Measurements from ENCODE around the gene NR2C1.
"Not testable (repeated sequence)": the region's sequence is repeated elsewhere in the genome, so short reads cannot be mapped to it uniquely, and the experiment has no call there.

Gene NR2C1

DNA sequence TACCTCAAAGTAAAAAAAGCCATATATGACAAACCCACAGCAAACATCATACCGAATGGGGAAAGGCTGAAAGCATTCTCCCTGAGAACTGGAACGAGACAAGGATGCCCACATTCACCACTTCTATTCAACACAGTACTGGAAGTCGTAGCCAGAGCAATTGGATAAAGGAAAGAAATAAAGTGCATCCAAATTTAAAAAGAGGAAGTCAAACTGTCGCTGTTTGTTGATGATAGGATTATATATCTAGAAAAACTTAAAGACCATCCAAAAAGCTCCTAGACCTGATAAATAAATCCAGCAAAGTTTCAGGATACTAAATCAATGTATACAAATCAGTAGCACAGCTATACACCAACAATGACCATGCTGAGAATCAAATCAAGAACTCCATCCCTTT lies 75.1 kb downstream of the NR2C1 start:
- Histone ChIP-seq H3K9ac (ENCODE audit: low read length) (no peak overlapping the region), H3K9me3 (ENCODE audit: control insufficient read depth, low read length) (no peaks in the 10 kb centered on the region), H3K36me3 (ENCODE audit: control insufficient read depth, insufficient read depth, low read length, severe bottlenecking) (peaks cover 15% of the 10 kb centered on the region), H3K4me1 (ENCODE audit: control insufficient read depth, insufficient read depth, low read length) (peaks cover 6% of the 10 kb centered on the region), H3K4me3 (ENCODE audit: low read length) (no peak overlapping the region), H3K27me3 (replicated peaks; ENCODE audit: control insufficient read depth, insufficient read depth, low read length) (no peaks in the 10 kb centered on the region)
- DNase-seq (ENCODE audit: low read depth), result no peak

DNA sequence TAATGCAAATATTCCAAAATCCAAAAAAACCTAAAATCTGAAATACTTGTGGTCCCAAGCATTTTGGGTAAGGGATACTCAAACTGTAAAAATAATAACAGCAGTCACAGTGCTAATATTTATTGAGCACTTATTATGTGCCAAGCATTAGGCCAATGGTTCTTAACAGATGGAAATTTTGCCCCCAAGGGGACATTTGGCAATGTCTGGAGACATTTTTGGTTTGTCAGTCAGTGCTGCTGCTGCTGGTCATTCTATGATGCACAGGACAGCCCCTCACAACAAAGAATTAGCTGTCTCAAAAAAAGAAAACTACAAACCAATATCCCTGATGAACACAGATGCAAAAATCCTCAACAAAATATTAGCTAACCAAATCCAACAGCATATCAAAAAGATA lies 75.7 kb downstream of the NR2C1 start:
- Histone ChIP-seq H3K4me3 (ENCODE audit: low read length) (no peak overlapping the region), H3K4me1 (ENCODE audit: control insufficient read depth, insufficient read depth, low read length) (peaks cover 4% of the 10 kb centered on the region), H3K9ac (ENCODE audit: low read length) (no peak overlapping the region), H3K9me3 (ENCODE audit: control insufficient read depth, low read length) (no peaks in the 10 kb centered on the region), H3K36me3 (ENCODE audit: control insufficient read depth, insufficient read depth, low read length, severe bottlenecking) (peaks cover 18% of the 10 kb centered on the region), H3K27me3 (replicated peaks; ENCODE audit: control insufficient read depth, insufficient read depth, low read length) (no peaks in the 10 kb centered on the region)
- no peak for DNase-seq (ENCODE audit: low read depth)

DNA sequence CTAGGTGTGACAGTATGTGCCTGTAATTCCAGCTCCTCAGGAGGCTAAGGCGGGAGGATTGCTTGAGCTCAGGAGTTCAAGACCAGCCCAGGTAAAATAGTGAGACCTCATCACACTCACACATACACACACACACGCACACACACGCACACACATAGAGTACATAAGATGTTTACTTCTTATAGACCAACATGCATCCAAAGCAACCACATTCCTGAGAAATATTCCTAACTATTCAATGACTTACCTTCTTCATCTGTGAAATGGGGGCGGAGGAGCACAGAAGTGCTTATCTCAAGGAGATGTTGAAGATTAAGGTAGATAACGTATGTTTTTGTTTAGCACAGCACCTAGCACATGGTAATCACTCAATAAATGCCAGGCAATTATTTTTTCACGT lies 76.4 kb downstream of the NR2C1 start:
- H3K9ac ChIP-seq (ENCODE audit: low read length), result no peak overlapping the region

DNA sequence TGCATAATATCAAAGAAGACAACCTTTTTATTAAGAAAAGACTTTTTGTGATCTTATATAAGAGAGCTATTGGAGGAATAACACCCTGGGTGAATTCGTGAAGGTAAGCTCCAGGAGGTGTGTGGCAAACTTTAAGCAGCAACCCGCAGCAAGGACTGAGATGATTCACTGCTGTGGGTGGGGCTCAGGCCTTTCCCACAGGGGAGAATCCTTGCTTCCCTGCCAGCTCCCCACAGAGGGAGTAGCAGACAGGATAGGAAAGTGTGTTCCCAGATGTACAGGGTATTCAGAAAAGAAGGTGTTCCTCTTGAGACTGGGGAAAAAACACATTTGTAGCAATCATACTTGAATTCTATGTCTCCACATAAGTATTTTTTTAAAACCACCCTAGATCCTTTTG lies 79.1 kb downstream of the NR2C1 start:
- Histone ChIP-seq H3K9ac (ENCODE audit: low read length) (no peak overlapping the region), H3K27me3 (replicated peaks; ENCODE audit: control insufficient read depth, insufficient read depth, low read length) (no peaks in the 10 kb centered on the region), H3K9me3 (ENCODE audit: control insufficient read depth, low read length) (no peaks in the 10 kb centered on the region), H3K36me3 (ENCODE audit: control insufficient read depth, insufficient read depth, low read length, severe bottlenecking) (peaks cover 11% of the 10 kb centered on the region), H3K4me1 (ENCODE audit: control insufficient read depth, insufficient read depth, low read length) (no peaks in the 10 kb centered on the region), H3K4me3 (ENCODE audit: low read length) (no peak overlapping the region)
- DNase-seq (ENCODE audit: low read depth), result peak; percentile 50

More for the DNA sequence above, 76.4 kb downstream of the NR2C1 start:
- Histone ChIP-seq H3K36me3 (ENCODE audit: control insufficient read depth, insufficient read depth, low read length, severe bottlenecking) (peaks cover 23% of the 10 kb centered on the region), H3K27me3 (replicated peaks; ENCODE audit: control insufficient read depth, insufficient read depth, low read length) (no peaks in the 10 kb centered on the region), H3K4me3 (ENCODE audit: low read length) (no peak overlapping the region), H3K4me1 (ENCODE audit: control insufficient read depth, insufficient read depth, low read length) (no peaks in the 10 kb centered on the region), H3K9me3 (ENCODE audit: control insufficient read depth, low read length) (no peaks in the 10 kb centered on the region)
- no peak for DNase-seq (ENCODE audit: low read depth)

DNA sequence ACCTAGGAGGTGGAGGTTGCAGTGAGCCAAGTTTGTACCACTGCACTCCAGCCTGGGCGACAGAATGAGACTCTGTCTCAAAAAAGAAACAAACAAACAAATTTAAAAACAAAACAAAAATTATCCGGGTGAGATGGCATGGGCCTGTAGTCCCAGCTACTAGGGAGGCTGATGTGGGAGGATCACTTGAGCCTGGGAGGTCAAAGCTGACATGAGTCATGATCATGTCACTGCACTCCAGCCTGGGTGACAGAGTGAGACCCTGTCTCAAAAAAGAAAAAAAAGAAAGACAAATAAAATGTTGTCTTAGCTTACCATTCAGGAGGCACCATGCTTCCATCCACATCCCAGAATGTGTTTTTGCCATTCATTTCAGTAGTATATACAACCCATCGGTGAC lies 79.6 kb downstream of the NR2C1 start:
- H3K36me3 ChIP-seq (ENCODE audit: control insufficient read depth, insufficient read depth, low read length, severe bottlenecking), result peaks cover 11% of the 10 kb centered on the region
- H3K9ac ChIP-seq (ENCODE audit: low read length); H3K4me1 ChIP-seq (ENCODE audit: control insufficient read depth, insufficient read depth, low read length); H3K4me3 ChIP-seq (ENCODE audit: low read length); H3K27me3 ChIP-seq (replicated peaks; ENCODE audit: control insufficient read depth, insufficient read depth, low read length); DNase-seq (ENCODE audit: low read depth); H3K9me3 ChIP-seq (ENCODE audit: control insufficient read depth, low read length): not testable (repeated sequence)

DNA sequence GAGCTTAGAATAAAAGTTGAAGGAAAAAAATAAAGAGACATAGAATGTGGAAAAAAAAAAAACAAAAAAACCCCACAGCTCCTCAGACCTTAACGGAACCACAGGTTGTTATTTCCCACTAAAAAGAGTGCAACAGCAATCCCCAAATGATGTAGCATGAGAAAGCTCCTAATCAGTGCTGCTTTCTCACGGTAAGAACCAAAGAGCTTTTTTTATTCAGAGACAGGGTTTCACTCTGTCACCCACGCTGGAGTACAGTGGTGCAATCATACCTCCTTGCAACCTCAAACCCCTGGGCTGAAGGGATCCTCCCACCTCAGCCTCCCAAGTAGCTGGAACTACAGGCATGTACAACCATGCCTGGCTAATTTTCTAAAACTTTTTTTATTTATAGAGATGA lies 83.2 kb downstream of the NR2C1 start:
- H3K36me3 ChIP-seq (ENCODE audit: control insufficient read depth, insufficient read depth, low read length, severe bottlenecking), result peaks cover 14% of the 10 kb centered on the region
- H3K9ac ChIP-seq (ENCODE audit: low read length), result no peak overlapping the region
- H3K4me3 ChIP-seq (ENCODE audit: low read length), result no peak overlapping the region
- no peak for DNase-seq (ENCODE audit: low read depth)
- no peaks in the 10 kb centered on the region for H3K9me3 ChIP-seq (ENCODE audit: control insufficient read depth, low read length)
- no peaks in the 10 kb centered on the region for H3K4me1 ChIP-seq (ENCODE audit: control insufficient read depth, insufficient read depth, low read length)
- no peaks in the 10 kb centered on the region for H3K27me3 ChIP-seq (replicated peaks; ENCODE audit: control insufficient read depth, insufficient read depth, low read length)

DNA sequence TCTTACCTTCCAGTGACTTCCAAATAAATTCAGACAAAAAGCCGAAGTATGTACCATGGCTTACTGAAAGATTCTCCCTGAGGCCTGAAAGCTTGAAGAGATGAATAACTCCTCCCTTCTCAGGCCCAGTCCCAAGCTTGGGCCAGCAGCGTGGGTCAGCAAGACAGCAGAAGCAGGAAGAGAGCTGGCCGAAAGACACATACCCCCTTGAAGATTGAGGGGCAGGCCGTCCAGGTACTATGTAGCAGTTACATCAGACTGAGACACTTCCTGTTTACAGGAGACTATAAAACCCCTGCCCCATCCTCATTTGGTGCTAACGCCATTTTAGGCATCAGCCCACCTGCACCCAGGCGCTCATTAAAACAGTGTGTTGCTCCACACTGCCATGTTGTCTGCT lies 84.9 kb downstream of the NR2C1 start:
- Histone ChIP-seq H3K4me3 (ENCODE audit: low read length) (no peak overlapping the region), H3K27me3 (replicated peaks; ENCODE audit: control insufficient read depth, insufficient read depth, low read length) (no peaks in the 10 kb centered on the region), H3K4me1 (ENCODE audit: control insufficient read depth, insufficient read depth, low read length) (no peaks in the 10 kb centered on the region), H3K9ac (ENCODE audit: low read length) (no peak overlapping the region), H3K36me3 (ENCODE audit: control insufficient read depth, insufficient read depth, low read length, severe bottlenecking) (peaks cover 19% of the 10 kb centered on the region), H3K9me3 (ENCODE audit: control insufficient read depth, low read length) (no peaks in the 10 kb centered on the region)
- DNase-seq (ENCODE audit: low read depth), result no peak

DNA sequence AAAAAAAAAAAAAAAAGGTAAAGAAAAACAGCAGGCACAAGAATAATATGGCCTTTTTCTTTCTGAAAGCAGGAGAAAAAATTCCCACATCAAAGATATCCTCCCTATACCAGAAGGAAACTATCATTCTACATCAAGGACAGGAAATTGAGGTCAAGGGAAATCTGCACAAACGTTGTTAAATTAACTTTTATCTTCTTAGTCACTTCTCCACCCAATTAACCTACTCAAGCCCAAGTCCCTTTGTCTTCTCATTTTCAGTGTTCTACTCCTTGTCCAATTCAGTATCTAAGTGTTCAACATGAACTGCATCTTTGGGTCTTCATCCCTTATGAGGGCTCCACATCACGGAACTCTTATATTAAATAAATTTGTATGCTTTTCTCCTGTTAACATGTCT lies 85.6 kb downstream of the NR2C1 start:
- no peaks in the 10 kb centered on the region for H3K4me1 ChIP-seq (ENCODE audit: control insufficient read depth, insufficient read depth, low read length)
- H3K36me3 ChIP-seq (ENCODE audit: control insufficient read depth, insufficient read depth, low read length, severe bottlenecking), result peaks cover 17% of the 10 kb centered on the region
- DNase-seq (ENCODE audit: low read depth), result no peak
- no peaks in the 10 kb centered on the region for H3K27me3 ChIP-seq (replicated peaks; ENCODE audit: control insufficient read depth, insufficient read depth, low read length)
- no peak overlapping the region for H3K9ac ChIP-seq (ENCODE audit: low read length)
- no peaks in the 10 kb centered on the region for H3K9me3 ChIP-seq (ENCODE audit: control insufficient read depth, low read length)
- H3K4me3 ChIP-seq (ENCODE audit: low read length), result no peak overlapping the region

DNA sequence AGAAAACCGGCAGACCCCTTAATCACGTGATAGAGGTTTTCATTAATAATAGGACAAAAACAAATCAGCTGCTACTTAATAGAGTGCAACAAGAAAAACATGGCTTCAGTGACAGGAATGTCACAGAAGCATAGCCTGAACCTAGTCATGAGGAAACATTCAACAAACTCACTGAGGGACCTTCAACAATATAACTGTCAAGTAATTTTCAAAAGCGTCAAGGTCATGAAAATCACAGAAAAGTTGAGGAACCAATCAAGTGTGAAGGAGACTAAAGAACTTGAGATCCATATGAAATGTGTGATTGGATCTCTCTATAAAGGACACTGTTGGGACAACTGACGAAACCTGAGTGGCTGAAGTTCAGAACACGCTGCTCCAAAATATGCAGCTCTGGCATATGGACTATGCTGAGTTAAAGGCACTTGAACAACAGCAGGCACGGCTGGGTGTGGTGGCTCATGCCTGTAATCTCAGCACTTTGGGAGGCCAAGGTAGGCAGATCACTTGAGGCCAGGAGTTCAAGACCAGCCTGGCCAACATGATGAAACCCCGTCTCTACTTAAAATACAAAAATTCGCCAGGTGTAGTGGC lies 86.2 kb downstream of the NR2C1 start:
- Histone ChIP-seq H3K4me1 (ENCODE audit: control insufficient read depth, insufficient read depth, low read length) (no peaks in the 10 kb centered on the region), H3K9me3 (ENCODE audit: control insufficient read depth, low read length) (no peaks in the 10 kb centered on the region), H3K27me3 (replicated peaks; ENCODE audit: control insufficient read depth, insufficient read depth, low read length) (no peaks in the 10 kb centered on the region), H3K36me3 (ENCODE audit: control insufficient read depth, insufficient read depth, low read length, severe bottlenecking) (peaks cover 11% of the 10 kb centered on the region), H3K9ac (ENCODE audit: low read length) (no peak overlapping the region), H3K4me3 (ENCODE audit: low read length) (no peak overlapping the region)
- DNase-seq (ENCODE audit: low read depth), result no peak

DNA sequence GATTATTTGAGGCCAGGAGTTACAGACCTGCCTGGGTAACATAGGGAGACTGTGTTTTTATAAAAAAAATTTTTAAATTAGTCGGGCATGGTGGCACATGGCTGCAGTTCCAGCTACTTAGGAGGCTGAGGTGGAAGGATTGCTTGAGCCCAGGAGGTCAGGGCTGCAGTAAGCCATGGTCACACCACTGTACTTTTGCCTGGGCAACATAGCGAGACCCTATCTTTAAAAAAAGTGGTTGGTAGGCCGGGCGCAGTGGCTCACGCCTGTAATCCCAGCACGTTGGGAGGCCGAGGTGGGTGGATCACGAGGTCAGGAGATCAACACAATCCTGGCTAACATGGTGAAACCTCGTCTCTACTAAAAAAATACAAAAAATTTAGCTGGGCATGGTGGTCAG lies 88.3 kb downstream of the NR2C1 start:
- H3K9ac ChIP-seq (ENCODE audit: low read length); H3K9me3 ChIP-seq (ENCODE audit: control insufficient read depth, low read length); H3K4me1 ChIP-seq (ENCODE audit: control insufficient read depth, insufficient read depth, low read length); H3K27me3 ChIP-seq (replicated peaks; ENCODE audit: control insufficient read depth, insufficient read depth, low read length); H3K4me3 ChIP-seq (ENCODE audit: low read length); DNase-seq (ENCODE audit: low read depth): not testable (repeated sequence)
- H3K36me3 ChIP-seq (ENCODE audit: control insufficient read depth, insufficient read depth, low read length, severe bottlenecking), result peaks cover 12% of the 10 kb centered on the region

DNA sequence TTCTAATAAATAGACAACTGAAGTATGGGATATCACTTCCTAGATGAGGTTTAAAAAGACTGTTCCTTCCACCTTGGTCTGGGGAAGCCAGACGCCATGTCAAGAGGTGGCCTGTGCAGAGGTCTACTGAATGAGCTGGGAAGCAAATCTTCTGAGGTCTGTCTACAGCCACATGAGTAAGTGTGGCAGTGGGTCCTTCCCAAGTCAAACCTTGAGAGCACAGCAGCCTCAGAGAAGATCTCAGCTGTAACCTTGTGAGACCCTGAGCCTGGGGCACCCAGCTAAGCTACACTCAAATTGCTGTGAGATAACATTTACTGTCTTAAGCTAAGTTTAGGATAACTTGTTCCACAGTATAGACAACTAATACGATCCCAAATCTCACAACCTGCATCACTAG lies 90.1 kb downstream of the NR2C1 start:
- no peak overlapping the region for H3K4me3 ChIP-seq (ENCODE audit: low read length)
- H3K4me1 ChIP-seq (ENCODE audit: control insufficient read depth, insufficient read depth, low read length), result no peaks in the 10 kb centered on the region
- H3K36me3 ChIP-seq (ENCODE audit: control insufficient read depth, insufficient read depth, low read length, severe bottlenecking), result peaks cover 12% of the 10 kb centered on the region
- no peaks in the 10 kb centered on the region for H3K9me3 ChIP-seq (ENCODE audit: control insufficient read depth, low read length)
- no peaks in the 10 kb centered on the region for H3K27me3 ChIP-seq (replicated peaks; ENCODE audit: control insufficient read depth, insufficient read depth, low read length)
- DNase-seq (ENCODE audit: low read depth), result no peak
- H3K9ac ChIP-seq (ENCODE audit: low read length), result no peak overlapping the region

DNA sequence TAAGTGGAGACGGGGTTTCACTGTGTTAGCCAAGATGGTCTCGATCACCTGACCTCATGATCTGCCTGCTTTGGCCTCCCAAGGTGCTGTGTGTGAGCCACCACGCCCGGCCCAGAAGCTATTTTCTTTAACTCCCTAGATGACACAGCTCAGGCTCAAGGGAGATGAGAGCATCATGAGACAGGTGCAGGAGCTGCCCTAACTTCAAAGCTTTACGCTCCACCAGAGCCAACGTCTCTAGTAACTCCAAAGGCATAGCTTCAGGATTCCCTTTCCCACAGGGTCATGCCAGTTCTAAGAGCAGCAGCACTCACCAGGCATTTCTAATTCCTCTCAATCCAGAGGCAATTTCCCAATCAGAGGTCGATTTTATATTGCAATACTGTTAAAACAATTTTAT lies 91.0 kb downstream of the NR2C1 start:
- no peak overlapping the region for H3K4me3 ChIP-seq (ENCODE audit: low read length)
- H3K4me1 ChIP-seq (ENCODE audit: control insufficient read depth, insufficient read depth, low read length), result no peaks in the 10 kb centered on the region
- no peaks in the 10 kb centered on the region for H3K9me3 ChIP-seq (ENCODE audit: control insufficient read depth, low read length)
- no peak for DNase-seq (ENCODE audit: low read depth)
- peaks cover 12% of the 10 kb centered on the region for H3K36me3 ChIP-seq (ENCODE audit: control insufficient read depth, insufficient read depth, low read length, severe bottlenecking)
- H3K9ac ChIP-seq (ENCODE audit: low read length), result no peak overlapping the region
- H3K27me3 ChIP-seq (replicated peaks; ENCODE audit: control insufficient read depth, insufficient read depth, low read length), result no peaks in the 10 kb centered on the region

All from adipocyte (in vitro differentiated cells).